Measurements from ENCODE around the gene NEURL1. TPM values are rescaled to one million over a fixed set of nuclear protein-coding genes. Genes with fewer than 3 reads are reported as not detected.

NEURL1 gene
- total RNA-seq, 2 experiments from 2014 or later = 2.2 to 2.5 TPM

DNA sequence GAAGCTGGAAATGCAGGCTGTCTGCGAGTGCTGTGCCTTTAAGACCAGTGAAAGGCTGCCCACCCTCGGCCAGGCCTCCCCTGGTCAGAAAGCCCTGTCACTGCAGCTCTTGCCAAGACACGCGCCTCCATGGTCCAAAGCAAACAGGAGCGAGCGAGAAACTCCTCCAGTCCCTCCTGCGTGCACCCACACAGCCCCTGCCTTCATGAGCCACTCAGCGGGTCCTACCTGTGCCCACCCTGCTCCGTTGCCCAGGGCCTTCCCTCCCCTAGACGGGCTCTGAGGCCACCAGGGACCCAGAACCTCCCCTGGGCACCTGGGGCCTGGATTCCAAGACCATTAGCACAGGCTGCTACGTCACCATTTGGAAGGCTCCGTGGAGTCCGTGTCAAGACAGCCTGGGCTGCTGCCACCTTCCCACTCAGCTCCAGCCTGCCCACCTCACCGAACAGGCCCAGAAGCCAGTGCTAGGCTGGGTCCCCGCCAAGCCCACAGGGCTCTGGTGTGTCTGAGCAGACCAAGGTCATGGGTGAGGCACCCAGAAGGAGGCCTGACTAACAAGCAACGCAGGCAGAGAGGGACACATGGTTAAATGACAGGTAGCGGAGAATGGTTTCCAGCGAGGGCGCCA is 144.5 kb downstream of the NEURL1 start:
- DNase-seq (no peak), ATAC-seq (no peak)
- CTCF ChIA-PET = no interaction called here
- H3K9me3 Mint-ChIP-seq (ENCODE audit: low read depth) = no peaks in the 10 kb centered on the region
- H3K36me3 Mint-ChIP-seq = no peaks in the 10 kb centered on the region
- H3K27ac Mint-ChIP-seq = no peak overlapping the region
- peaks cover 10% of the 10 kb centered on the region for H3K4me1 Mint-ChIP-seq
- no peak overlapping the region for H3K4me3 Mint-ChIP-seq
- H3K27me3 Mint-ChIP-seq = no peaks in the 10 kb centered on the region

- Mint-ChIP-seq H3K4me3 (no peak overlapping the region), H3K36me3 (no peaks in the 10 kb centered on the region), H3K9me3 (ENCODE audit: low read depth) (no peaks in the 10 kb centered on the region), H3K27me3 (no peaks in the 10 kb centered on the region), H3K27ac (no peak overlapping the region), H3K4me1 (peaks cover 6% of the 10 kb centered on the region)
- CTCF ChIA-PET = interaction anchor here (0.8 kb wide), 1 partner anchor 50 kb away, joined by 3 read pairs; no protein-coding TSS in a partner anchor
- DNase-seq (no peak), ATAC-seq (no peak)
Measured at GRCh38 chr10:103638948-103639347, 145.4 kb downstream of the NEURL1 start.

- Mint-ChIP-seq H3K4me3 (no peak overlapping the region), H3K4me1 (no peaks in the 10 kb centered on the region), H3K9me3 (ENCODE audit: low read depth) (no peaks in the 10 kb centered on the region)
Measured at GRCh38 chr10:103640436-103641181, 147.1 kb downstream of the NEURL1 start.

DNA sequence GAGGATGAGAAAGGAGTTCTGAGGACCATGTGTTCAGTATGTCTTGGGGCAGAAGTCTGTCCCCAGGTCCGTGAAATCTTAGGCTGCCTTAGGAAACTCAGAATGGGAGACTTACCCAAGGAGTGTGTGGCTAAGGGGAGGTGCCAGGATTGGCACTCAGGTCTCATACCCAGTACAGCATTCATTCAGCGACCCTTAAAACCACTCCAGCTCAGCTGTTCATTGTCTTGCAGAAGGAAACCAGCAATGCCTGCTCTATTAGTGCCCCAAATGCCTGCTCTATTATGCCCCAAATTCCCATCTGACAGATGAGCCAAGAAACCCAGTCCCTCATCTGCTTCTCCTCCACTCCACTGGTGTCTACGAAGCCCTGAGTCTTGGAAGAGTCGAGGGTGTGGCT is 147.8 kb downstream of the NEURL1 start:
- Mint-ChIP-seq H3K27me3 (no peaks in the 10 kb centered on the region), H3K27ac (no peak overlapping the region), H3K4me3 (no peak overlapping the region), H3K4me1 (no peaks in the 10 kb centered on the region), H3K36me3 (no peaks in the 10 kb centered on the region), H3K9me3 (ENCODE audit: low read depth) (no peaks in the 10 kb centered on the region)
- ATAC-seq = no peak
- DNase-seq = no peak
- CTCF ChIA-PET = interaction anchor here (1.1 kb wide), 1 partner anchor 25 kb away, joined by 3 read pairs; no protein-coding TSS in a partner anchor

More at GRCh38 chr10:103640436-103641181, 147.1 kb downstream of the NEURL1 start:
- DNase-seq (no peak), ATAC-seq (no peak)
- H3K27ac Mint-ChIP-seq = no peak overlapping the region
- H3K36me3 Mint-ChIP-seq = no peaks in the 10 kb centered on the region
- CTCF ChIA-PET = interaction anchor here (1.1 kb wide), 1 partner anchor 25 kb away, joined by 3 read pairs; no protein-coding TSS in a partner anchor
- no peaks in the 10 kb centered on the region for H3K27me3 Mint-ChIP-seq

Other genes with a start within 250 kb of the NEURL1 start
- not detected for gene RPEL1, start 247.8 kb upstream of the NEURL1 start, total RNA-seq
- under 1 TPM; 0.09 to 0.70 TPM for gene INA, start 216.6 kb upstream of the NEURL1 start, total RNA-seq
- gene PCGF6, start 142.6 kb upstream of the NEURL1 start, total RNA-seq = 10 to 100 TPM; 17.0 to 17.2 TPM
- gene TAF5, start 125.7 kb upstream of the NEURL1 start, total RNA-seq = 10 to 100 TPM; 15.3 to 16.8 TPM
- gene ATP5MK, start 97.2 kb upstream of the NEURL1 start, total RNA-seq = 100 to 1,000 TPM; 274 to 387 TPM
- 10 to 100 TPM; 59.4 to 67.7 TPM for gene PDCD11, start 97.1 kb upstream of the NEURL1 start, total RNA-seq
- 10 to 100 TPM; 65.6 to 93.4 TPM for gene CALHM2, start 41.3 kb upstream of the NEURL1 start, total RNA-seq
- 1 to 10 TPM in 1 of 2 experiments, under 1 TPM in 1; 0.47 to 1.1 TPM for gene CALHM1, start 34.8 kb upstream of the NEURL1 start, total RNA-seq
- gene CALHM3, start 14.5 kb upstream of the NEURL1 start, total RNA-seq = not detected